LoVo (cell line): ENCODE measurements around the gene ZCCHC14.

Experiments used
- DNase-seq: peaks from one replicate; pipeline ENCODE4 v3.0.0-alpha.2; 2016; ENCODE audit warnings: low spot score

Gene ZCCHC14

DNA sequence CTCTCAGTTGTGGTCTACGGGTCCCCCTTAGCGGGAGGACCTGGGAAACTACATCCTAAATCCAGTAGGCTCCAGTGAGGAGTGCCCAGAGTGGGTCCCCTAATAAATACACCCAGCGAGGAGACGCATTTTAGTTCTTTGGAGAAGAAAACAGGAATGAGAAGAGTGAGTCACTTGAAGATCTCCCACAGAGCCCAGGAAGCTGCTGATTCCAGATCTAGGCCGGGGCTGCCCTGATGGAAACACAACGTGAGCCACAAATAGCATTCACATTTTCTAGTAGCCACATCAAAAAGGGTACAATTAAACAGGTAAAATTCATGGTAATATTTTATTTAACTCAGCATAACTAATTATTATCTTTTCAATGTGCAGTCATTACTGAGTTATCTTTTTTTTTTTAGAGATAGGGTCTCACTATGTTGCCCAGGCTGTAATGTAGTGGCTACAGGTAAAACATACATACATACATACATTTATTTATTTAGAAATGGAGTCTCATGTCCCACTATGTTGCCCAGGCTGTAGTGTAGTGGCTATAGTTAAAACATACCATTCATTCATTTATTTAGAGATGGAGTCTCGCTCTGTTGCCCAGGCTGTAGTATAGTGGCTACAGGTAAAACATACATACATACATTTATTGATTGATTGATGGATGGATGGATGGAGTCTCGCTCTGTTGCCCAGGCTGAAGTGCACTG lies 130.8 kb downstream of the ZCCHC14 start:
- DNase-seq: no peak

DNA sequence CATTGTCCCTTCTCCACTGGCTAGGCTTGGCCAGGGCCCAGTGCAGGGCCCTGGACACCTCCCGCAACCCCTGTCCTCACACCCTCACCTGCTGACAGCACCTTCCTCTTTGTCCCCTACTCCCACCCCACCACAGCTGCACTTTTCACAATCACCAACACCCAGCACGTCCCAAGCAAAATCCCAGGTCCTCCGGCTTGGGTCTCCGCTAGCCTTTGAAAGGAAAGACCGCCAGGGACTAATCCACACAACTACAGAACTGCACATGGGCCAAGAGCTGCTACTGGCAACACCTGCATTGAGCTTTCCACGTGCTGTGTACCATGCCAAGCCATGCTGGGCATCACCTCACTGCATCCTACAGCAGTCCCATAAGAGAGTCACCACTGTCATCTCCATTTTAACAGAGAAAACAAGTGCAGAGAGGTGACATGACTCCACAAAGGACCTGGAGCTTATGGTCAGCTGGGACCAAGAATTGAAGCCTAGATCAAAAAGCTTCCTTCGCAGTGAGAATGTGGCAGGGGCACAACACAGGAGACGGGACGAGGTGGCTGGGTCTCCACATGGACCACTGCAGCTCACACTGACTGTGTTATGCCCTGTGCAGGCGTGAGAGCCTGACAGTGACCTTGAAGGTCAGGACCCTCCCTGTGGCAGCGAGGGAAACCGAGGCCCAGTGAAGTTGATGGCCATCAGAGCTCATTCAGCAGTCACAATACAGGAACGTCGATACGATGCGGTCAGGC lies 131.8 kb downstream of the ZCCHC14 start:
- no peak for DNase-seq

DNA sequence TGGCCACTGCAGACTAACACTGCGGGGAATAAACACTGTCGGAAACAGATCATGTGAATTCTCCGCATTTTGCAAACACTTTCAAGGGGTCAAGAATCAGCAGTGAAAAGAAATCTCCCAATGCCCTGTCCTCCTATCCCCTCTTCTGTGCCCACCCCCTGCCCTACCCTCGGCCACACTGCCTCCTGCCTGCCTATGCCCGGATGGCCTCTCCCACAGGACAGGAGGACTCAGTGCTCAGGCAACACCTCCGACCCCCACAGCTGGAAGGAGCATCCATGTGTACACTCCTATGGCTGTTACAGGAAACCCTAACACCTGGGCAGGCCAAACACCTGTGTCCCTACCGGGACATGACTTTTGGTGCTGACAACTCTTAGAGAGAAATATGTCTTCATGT lies 133.7 kb downstream of the ZCCHC14 start:
- DNase-seq: no peak

GRCh38 chr16:87358696-87359095 lies 134.1 kb downstream of the ZCCHC14 start:
- DNase-seq: no peak

DNA sequence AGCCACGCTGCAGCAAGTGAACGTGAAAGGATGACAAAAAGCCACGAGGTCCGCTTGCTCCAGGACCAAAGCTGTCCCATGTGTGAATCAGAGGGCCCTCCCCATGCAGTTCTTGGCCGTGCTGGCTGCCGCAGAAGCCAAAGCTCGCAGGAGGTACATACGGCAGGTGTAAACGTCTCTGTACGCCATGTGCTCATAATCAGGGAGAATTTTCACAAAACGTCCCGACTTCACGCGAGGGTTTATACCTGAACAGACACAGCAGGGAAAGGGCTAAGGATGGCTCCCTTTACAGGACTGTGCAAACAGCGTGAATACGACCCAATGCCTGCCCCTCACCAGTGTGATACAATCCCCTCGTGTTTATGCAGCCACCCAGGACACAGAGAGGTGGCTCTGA lies 134.6 kb downstream of the ZCCHC14 start:
- no peak for DNase-seq

GRCh38 chr16:87356491-87356853 lies 136.4 kb downstream of the ZCCHC14 start:
- no peak for DNase-seq
